ENCODE data around the gene BMF. TPM values are rescaled to one million over a fixed set of nuclear protein-coding genes. Genes with fewer than 3 reads are reported as not detected.

Gene BMF
- total RNA-seq, 3 donors from 2014 or later = 8.2 to 24.4 (median 9.3) TPM

DNA sequence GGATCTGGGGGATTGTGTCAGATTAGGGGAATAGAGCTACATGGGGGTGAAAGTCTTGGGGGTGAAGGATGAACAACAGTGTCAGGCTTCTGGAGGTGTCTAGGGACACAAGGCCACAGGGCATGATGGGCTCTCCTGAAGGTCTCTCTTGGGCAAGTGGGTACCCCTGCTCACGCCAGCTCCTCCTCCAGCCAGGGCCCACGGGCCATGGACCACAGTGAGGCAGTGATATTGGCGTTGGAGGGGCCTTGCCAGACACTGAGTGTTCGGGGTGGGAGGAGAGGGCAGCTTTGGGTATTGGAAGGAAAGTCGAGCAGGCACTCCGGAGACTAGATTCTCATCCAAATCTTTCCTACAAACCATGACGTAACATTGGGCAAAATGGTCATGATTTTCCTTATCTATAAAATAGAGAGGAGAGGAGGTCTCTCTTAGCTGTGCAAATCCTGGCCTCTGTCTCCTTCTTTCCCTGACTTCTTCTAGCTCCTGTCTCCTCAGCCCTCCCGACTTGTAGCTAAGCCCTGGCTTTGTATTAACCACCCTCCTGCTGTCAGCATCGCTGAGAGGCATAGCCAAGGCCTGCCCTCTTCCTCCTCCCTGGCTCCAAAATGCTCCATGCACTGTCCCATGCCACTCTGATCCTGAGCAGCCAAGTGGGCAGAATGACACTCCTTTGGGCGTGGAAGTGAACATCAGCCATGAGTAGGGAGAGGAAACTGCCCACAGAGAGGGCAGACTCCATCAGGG, 45.7 kb downstream of the BMF start:
- no peak overlapping the region for H3K4me3 ChIP-seq
- DNase-seq (ENCODE audit: low spot score in 2 of 2) = no peak
- H3K27ac ChIP-seq = no peak overlapping the region
- H3K36me3 ChIP-seq = no peaks in the 10 kb centered on the region
- H3K9me3 ChIP-seq = no peaks in the 10 kb centered on the region
- no peaks in the 10 kb centered on the region for H3K4me1 ChIP-seq
- H3K27me3 ChIP-seq = no peaks in the 10 kb centered on the region
- TF ChIP-seq POLR2A (IDR thresholded peaks at IDR 0.05) = no peak
- TF ChIP-seq, protein P1, sequence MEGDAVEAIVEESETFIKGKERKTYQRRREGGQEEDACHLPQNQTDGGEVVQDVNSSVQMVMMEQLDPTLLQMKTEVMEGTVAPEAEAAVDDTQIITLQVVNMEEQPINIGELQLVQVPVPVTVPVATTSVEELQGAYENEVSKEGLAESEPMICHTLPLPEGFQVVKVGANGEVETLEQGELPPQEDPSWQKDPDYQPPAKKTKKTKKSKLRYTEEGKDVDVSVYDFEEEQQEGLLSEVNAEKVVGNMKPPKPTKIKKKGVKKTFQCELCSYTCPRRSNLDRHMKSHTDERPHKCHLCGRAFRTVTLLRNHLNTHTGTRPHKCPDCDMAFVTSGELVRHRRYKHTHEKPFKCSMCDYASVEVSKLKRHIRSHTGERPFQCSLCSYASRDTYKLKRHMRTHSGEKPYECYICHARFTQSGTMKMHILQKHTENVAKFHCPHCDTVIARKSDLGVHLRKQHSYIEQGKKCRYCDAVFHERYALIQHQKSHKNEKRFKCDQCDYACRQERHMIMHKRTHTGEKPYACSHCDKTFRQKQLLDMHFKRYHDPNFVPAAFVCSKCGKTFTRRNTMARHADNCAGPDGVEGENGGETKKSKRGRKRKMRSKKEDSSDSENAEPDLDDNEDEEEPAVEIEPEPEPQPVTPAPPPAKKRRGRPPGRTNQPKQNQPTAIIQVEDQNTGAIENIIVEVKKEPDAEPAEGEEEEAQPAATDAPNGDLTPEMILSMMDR (IDR thresholded peaks at IDR 0.05) = no peak
- TF ChIP-seq POLR2AphosphoS5 (IDR thresholded peaks at IDR 0.05) = no peak
- intact Hi-C loops (cut with DNase I; ENCODE audit: low total_unique reads) = no loop called here

DNA sequence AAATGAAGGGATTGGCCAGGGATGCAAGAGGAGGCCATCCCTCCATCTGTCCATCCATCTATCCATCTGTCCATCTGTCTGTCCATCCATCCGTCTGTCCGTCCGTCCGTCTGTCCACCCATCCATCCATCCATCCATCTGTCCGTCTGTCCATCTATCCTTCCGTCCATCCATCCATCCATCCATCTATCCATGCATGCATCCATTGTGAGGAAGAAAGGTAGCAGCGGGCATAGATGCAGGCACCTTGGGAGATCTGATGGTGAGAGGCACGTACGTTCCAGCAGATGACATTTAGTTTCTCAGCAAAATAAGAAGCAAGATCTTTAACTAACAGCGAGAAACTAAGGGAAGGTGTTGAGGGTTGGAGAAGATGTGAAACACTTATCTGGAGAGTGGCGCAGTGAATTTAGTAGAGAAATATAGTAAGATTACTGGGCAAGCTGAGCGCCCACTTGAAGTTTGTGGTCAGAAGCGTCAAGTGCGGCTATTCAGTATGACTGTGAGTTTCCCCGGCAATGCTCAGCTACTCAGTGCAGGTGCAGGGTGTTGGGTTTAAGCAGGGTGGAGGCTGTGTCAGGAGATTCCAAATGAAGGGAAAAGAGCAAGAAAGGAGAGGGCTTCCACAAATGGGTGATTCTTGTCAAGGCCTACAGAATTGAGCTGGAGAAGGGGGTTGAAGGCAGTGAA, 47.3 kb downstream of the BMF start:
- no peak for DNase-seq (ENCODE audit: low spot score in 2 of 2)
- intact Hi-C loops (cut with DNase I; ENCODE audit: low total_unique reads) = no loop called here
- H3K4me3 ChIP-seq = no peak overlapping the region
- no peaks in the 10 kb centered on the region for H3K27me3 ChIP-seq
- no peaks in the 10 kb centered on the region for H3K36me3 ChIP-seq
- TF ChIP-seq, protein P1 (IDR thresholded peaks at IDR 0.05) = no peak
- no peak for TF ChIP-seq POLR2A (IDR thresholded peaks at IDR 0.05)
- no peak for TF ChIP-seq POLR2AphosphoS5 (IDR thresholded peaks at IDR 0.05)
- no peaks in the 10 kb centered on the region for H3K9me3 ChIP-seq
- no peaks in the 10 kb centered on the region for H3K4me1 ChIP-seq
- H3K27ac ChIP-seq = no peak overlapping the region

DNA sequence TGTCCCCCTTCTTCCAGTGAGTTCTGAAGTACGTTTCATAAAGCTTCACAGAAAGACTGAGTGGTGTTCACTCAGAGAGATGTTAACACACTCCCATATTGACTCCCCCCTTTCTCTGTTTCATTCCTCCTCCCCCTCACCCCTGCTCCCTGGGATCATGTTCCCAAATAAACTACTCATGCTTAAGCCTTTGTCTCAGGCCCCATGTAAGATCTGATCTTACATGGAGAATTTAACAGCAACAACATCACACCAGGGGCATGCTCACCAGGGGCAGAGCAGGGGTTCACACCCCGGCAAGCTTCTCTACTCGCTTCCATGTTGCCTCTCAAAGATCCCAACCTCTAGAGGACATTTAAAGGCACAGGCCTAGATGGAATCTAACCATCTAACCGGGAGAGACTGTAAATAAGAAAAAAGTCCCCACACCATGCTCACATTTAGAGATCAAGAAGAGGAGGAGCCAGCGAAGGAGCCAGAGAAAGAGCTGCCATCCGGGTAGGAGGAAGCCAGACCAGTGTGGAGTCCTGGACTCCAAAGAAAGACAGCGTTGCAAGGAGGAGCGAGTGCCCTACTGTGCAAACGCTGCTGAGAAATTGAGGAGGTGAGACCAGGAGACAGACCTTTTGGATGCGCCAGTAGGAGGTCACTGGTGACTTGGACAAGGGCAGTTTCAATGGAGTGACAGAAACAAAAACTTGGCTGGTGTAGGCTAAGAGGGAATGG, 48.3 kb downstream of the BMF start:
- no peaks in the 10 kb centered on the region for H3K36me3 ChIP-seq
- H3K9me3 ChIP-seq = no peaks in the 10 kb centered on the region
- intact Hi-C loops (cut with DNase I; ENCODE audit: low total_unique reads) = no loop called here
- DNase-seq (ENCODE audit: low spot score in 2 of 2) = no peak
- H3K27me3 ChIP-seq = no peaks in the 10 kb centered on the region
- no peak overlapping the region for H3K27ac ChIP-seq
- TF ChIP-seq POLR2A (IDR thresholded peaks at IDR 0.05) (no peak), POLR2AphosphoS5 (IDR thresholded peaks at IDR 0.05) (no peak)
- TF ChIP-seq, protein P1 (IDR thresholded peaks at IDR 0.05) = no peak
- H3K4me1 ChIP-seq = peaks cover 0 to 9% of the 10 kb centered on the region in 2 donors
- H3K4me3 ChIP-seq = no peak overlapping the region

DNA sequence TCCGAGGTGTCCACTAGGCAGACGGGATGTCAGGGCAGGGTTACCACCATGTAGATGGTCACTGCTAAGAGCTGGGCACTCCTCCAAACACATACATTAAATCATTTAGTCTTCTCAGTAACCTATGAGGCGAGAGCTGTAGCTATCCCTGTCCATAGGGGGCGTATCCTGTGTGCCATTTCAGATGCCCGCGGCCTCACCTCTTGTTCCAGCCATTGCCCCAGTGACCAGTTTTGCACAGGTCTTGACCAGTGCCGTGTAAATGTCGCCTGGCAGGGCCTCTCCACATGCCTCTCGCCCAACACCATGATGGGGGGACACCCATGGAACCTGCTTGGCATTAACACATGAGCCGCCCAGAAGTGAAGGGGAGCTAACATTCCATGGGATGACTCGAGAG, 48.9 kb downstream of the BMF start:
- intact Hi-C loops (cut with DNase I; ENCODE audit: low total_unique reads) = loop anchor here (10.0 kb wide), 1 partner anchor 45 kb away; the partner anchor contains the start of gene BMF
- no peak for DNase-seq (ENCODE audit: low spot score in 2 of 2)
- Histone ChIP-seq H3K4me3 (no peak overlapping the region), H3K36me3 (no peaks in the 10 kb centered on the region), H3K27ac (no peak overlapping the region), H3K9me3 (no peaks in the 10 kb centered on the region), H3K27me3 (no peaks in the 10 kb centered on the region), H3K4me1 (peaks cover 0 to 15% of the 10 kb centered on the region in 2 donors)
- TF ChIP-seq, protein P1 (IDR thresholded peaks at IDR 0.05) = no peak
- TF ChIP-seq POLR2AphosphoS5 (IDR thresholded peaks at IDR 0.05) (no peak), POLR2A (IDR thresholded peaks at IDR 0.05) (no peak)

All from breast epithelium (tissue), 4 donors.